Coronary artery (tissue), 2 donors: ENCODE results near the gene SCFD2.

Source experiments
- DNase-seq: peaks from one replicate; pipeline ENCODE4 v3.0.0-alpha.2; 2017; ENCODE audit warnings: low spot score
- H3K27ac ChIP-seq, 2 donors: fragments of 200-600 bp; sonication (generic); one replicate each; pipeline ENCODE4 v1.5.1; 2016 to 2019
- H3K4me3 ChIP-seq: fragments of 200-600 bp; sonication (generic); 2 replicates; pipeline ENCODE4 v1.5.1; 2016; ENCODE audit warnings: mild to moderate bottlenecking, moderate library complexity
- CTCF ChIP-seq: fragments of 200-600 bp; sonication (generic); IDR thresholded peaks from one replicate; pipeline ENCODE4 v1.5.1; 2019; ENCODE audit warnings: antibody characterized with exemption

Gene SCFD2

GRCh38 chr4:53049528-53049927 lies 316.3 kb downstream of the SCFD2 start:
- no peak for DNase-seq
- Histone ChIP-seq H3K27ac (no peak overlapping the region), H3K4me3 (no peak overlapping the region)
- no peak for TF ChIP-seq CTCF

DNA sequence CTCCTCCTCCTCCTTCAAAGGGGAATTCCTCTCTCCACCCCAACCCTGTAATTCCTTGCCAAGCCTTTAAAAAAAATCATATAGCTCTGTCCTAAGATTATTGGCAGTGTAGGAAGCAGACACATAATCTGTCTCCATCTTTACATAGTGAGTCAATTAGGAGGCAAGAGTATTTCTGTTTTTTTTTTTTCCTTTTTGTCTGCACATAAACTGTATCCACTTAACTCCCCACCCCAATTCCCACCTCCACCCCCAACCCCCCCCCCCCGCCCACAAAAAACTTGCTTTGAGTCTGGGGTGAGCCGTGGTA lies 321.3 kb downstream of the SCFD2 start:
- no peak for DNase-seq
- no peak overlapping the region for H3K4me3 ChIP-seq
- H3K27ac ChIP-seq, result no peak overlapping the region
- no peak for TF ChIP-seq CTCF

DNA sequence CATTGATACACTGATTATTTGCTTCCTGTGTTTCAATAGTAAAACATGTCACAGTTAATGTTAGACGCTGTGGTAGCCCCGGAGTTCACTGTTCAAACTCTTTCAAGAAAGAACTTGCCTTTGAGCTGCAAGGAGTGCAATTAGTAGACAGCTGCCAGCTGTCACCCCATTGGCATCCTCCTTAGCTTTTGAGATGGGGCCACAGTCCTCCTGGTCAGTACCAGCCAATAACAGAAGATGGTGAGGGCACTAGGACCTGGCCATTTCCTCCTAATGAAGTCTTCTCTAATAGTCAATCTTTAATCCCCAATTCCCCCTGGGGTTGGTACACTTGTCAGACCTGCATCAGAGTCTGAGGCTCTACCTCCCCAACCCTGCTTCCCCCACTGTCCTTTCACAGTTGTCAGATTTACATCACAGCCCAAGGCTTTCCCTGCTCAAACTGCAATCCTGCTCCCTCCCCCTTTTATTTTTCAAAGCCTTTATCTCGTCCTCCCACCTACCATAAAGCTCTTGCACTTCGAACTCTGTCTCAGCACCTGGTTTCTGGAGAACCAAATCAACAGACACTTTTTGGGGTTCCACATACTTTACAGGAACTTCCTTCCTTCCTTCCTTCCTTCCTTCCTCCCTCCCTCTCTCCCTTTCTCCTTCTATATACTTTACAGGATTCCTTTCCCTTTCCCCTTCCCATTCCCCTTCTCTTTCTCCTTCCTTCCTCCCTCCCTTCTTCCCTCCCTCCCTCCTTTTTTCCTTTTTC lies 321.8 kb downstream of the SCFD2 start:
- Histone ChIP-seq H3K4me3 (no peak overlapping the region), H3K27ac (no peak overlapping the region)
- no peak for DNase-seq
- TF ChIP-seq CTCF, result no peak

GRCh38 chr4:53043055-53043454 lies 322.8 kb downstream of the SCFD2 start:
- no peak overlapping the region for H3K27ac ChIP-seq
- TF ChIP-seq CTCF, result no peak
- no peak overlapping the region for H3K4me3 ChIP-seq
- DNase-seq, result no peak

DNA sequence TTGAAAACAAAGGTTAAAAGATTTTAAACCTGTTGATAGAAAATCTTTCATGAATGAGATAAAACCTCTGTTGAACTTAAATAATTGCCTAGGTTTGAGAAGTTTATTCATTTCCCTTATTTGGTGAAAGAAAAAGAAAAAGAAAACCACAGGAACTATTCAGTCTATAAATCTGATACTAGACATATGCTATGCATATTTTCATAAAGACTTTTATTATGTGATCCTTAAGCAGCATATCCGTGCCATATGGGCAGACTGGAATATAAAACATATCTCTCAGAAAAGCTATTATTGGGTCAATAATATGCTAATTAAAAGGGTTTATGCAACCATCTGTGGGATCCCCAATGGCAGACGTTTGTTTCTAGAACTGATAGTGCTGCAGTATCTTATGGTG lies 325.0 kb downstream of the SCFD2 start:
- no peak overlapping the region for H3K4me3 ChIP-seq
- TF ChIP-seq CTCF, result no peak
- no peak overlapping the region for H3K27ac ChIP-seq
- no peak for DNase-seq

GRCh38 chr4:53040459-53040815 lies 325.4 kb downstream of the SCFD2 start:
- no peak for DNase-seq
- no peak for TF ChIP-seq CTCF
- no peak overlapping the region for H3K27ac ChIP-seq

GRCh38 chr4:53039741-53040458 lies 326.0 kb downstream of the SCFD2 start:
- no peak overlapping the region for H3K27ac ChIP-seq
- H3K4me3 ChIP-seq, result no peak overlapping the region
- no peak for TF ChIP-seq CTCF
- no peak for DNase-seq

More at GRCh38 chr4:53040459-53040815, 325.4 kb downstream of the SCFD2 start:
- no peak overlapping the region for H3K4me3 ChIP-seq
